HCT116 (cell line): ENCODE results near the gene ZNF341.

Experiments
- EGR1 ChIP-seq: IDR thresholded peaks from 2 replicates; pipeline ENCODE4 v1.6.1; 2012; ENCODE audit warnings: low read depth
- EZH2 ChIP-seq: fragments of 200-600 bp; sonication (generic); IDR thresholded peaks from 2 replicates; pipeline ENCODE4 v1.6.1; 2017; ENCODE audit warnings: antibody characterized with exemption, mixed run types
- EZH2phosphoT487 ChIP-seq: fragments of 200-600 bp; IDR thresholded peaks from 2 replicates; pipeline ENCODE4 v1.6.1; 2018; ENCODE audit warnings: antibody characterized with exemption, borderline replicate concordance
- POLR2A ChIP-seq: IDR thresholded peaks from 2 replicates; pipeline ENCODE4 v1.7.0; 2011; ENCODE audit warnings: borderline replicate concordance; ENCODE audit not compliant: insufficient read depth, insufficient read length; ENCODE audit errors: extremely low read depth
- SP1 ChIP-seq: IDR thresholded peaks from 2 replicates; pipeline ENCODE4 v1.6.1; 2012; ENCODE audit warnings: low read depth
- TF ChIP-seq, protein P1 (sequence below): IDR thresholded peaks from 2 replicates; pipeline ENCODE4 v1.6.1; 2011; ENCODE audit warnings: mild to moderate bottlenecking, low read length, moderate library complexity; ENCODE audit not compliant: insufficient replicate concordance; ENCODE audit errors: extremely low read depth
- TF ChIP-seq, protein P2 (sequence below), 3 experiments: fragments of 200-600 bp in 1 of 3; sonication (generic) in 1 of 3; IDR thresholded peaks in 2 of 3; conservative IDR thresholded peaks in 1 of 3; 2 replicates each; pipeline ENCODE4 v1.5.1; 2012 to 2017; ENCODE audit warnings: low read depth in 2 of 3, low read length in 2 of 3, antibody characterized with exemption in 1 of 3, borderline replicate concordance in 1 of 3, control low read depth in 1 of 3, mild to moderate bottlenecking in 1 of 3, mixed read lengths in 1 of 3, mixed run types in 1 of 3, moderate library complexity in 1 of 3; ENCODE audit not compliant: insufficient read depth in 1 of 3

DNA sequence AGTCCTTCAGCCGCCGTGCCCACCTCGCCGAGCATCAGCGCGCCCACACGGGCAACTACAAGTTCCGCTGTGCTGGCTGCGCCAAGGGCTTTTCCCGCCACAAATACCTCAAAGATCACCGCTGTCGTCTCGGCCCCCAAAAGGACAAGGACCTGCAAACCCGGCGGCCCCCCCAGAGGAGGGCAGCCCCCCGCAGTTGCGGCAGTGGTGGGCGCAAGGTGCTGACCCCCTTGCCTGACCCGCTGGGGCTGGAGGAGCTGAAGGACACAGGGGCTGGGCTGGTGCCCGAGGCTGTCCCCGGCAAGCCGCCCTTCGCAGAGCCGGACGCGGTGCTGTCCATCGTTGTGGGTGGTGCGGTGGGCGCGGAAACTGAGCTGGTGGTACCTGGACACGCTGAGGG, 59.2 kb downstream of the ZNF341 start:
- no peak for TF ChIP-seq EZH2
- TF ChIP-seq SP1: no peak
- TF ChIP-seq, protein P1, sequence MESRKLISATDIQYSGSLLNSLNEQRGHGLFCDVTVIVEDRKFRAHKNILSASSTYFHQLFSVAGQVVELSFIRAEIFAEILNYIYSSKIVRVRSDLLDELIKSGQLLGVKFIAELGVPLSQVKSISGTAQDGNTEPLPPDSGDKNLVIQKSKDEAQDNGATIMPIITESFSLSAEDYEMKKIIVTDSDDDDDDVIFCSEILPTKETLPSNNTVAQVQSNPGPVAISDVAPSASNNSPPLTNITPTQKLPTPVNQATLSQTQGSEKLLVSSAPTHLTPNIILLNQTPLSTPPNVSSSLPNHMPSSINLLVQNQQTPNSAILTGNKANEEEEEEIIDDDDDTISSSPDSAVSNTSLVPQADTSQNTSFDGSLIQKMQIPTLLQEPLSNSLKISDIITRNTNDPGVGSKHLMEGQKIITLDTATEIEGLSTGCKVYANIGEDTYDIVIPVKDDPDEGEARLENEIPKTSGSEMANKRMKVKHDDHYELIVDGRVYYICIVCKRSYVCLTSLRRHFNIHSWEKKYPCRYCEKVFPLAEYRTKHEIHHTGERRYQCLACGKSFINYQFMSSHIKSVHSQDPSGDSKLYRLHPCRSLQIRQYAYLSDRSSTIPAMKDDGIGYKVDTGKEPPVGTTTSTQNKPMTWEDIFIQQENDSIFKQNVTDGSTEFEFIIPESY: no peak
- TF ChIP-seq, protein P2, sequence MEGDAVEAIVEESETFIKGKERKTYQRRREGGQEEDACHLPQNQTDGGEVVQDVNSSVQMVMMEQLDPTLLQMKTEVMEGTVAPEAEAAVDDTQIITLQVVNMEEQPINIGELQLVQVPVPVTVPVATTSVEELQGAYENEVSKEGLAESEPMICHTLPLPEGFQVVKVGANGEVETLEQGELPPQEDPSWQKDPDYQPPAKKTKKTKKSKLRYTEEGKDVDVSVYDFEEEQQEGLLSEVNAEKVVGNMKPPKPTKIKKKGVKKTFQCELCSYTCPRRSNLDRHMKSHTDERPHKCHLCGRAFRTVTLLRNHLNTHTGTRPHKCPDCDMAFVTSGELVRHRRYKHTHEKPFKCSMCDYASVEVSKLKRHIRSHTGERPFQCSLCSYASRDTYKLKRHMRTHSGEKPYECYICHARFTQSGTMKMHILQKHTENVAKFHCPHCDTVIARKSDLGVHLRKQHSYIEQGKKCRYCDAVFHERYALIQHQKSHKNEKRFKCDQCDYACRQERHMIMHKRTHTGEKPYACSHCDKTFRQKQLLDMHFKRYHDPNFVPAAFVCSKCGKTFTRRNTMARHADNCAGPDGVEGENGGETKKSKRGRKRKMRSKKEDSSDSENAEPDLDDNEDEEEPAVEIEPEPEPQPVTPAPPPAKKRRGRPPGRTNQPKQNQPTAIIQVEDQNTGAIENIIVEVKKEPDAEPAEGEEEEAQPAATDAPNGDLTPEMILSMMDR (IDR thresholded peaks at IDR 0.05 in 2 of 3, conservative IDR thresholded peaks at IDR 0.05 in 1 of 3; ENCODE audit: borderline replicate concordance in 1 of 3, insufficient read depth in 1 of 3, low read depth in 2 of 3, low read length in 2 of 3): no peak
- TF ChIP-seq POLR2A: no peak
- no peak for TF ChIP-seq EGR1
- no peak for TF ChIP-seq EZH2phosphoT487
